HG02571 (cell line): ENCODE data around the gene TMEM144.

ENCODE experiments used
- ATAC-seq: cut with Tn5 transposase; IDR thresholded peaks from one replicate; pipeline ENCODE4 v1.9.1; 2021; ENCODE audit warnings: mild to moderate bottlenecking, moderate library complexity; ENCODE audit not compliant: unreplicated experiment

The TMEM144 gene

DNA sequence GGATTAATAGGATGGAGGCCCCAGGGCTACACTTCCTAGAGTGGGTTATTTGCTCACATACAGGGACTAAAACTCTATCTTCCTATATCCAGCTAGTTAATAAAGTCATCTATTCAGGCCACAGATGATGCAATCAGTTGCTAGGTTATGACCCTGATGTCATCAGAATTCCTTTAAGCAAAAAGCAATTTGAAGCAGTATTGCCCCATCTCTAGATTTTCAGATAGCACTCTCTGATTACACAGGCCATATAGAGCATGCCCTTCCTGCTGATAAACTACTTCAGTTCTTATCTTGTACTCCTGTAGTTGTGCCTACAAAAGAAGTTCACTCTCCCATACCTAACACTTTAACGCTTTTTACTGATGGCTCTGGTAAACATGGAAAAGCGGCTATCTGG, 84.8 kb downstream of the TMEM144 start:
- no peak for ATAC-seq

DNA sequence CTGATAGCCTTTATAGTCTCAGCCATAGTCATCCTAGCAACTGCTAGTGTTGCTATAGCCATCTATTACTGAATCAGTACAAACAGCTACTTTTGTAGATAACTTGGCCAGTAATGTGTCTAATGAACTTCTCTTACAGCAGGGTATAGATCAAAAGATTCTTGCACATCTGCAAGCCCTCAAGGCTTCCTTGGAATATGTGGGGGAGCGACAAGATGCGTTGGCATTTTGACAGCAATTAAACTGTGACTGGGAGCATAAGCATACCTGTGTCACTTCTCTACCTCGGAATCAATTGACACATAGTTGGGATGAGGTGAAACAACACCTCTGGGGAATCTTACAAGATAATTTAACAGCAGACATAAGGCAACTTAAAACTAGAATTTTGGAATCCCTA, 87.6 kb downstream of the TMEM144 start:
- no peak for ATAC-seq

DNA sequence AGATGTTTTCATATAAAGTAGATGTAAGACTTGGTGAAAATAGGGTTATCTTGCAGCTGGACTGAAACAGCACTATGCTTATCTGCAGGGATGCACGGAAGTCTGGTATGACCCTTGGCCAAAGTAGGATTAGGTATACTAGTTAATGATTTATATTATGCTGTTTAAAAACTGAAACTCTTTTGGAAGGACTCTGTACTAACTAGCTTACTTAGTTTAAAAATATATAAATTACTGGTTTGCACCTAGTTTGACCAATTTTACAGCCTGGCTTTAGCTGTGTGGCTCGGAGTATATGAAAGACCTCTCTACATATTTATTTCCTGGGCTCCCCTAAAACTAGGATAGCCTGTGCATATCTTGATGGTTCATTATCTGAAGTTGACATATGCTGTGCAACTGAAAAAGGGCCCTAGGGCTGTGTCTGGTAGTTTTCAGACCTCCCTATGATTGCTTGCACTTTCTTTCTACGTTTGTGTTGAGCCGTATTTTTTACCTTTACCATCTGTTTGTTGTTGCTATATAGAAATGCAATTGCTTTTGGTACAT, 89.2 kb downstream of the TMEM144 start:
- ATAC-seq, result no peak

DNA sequence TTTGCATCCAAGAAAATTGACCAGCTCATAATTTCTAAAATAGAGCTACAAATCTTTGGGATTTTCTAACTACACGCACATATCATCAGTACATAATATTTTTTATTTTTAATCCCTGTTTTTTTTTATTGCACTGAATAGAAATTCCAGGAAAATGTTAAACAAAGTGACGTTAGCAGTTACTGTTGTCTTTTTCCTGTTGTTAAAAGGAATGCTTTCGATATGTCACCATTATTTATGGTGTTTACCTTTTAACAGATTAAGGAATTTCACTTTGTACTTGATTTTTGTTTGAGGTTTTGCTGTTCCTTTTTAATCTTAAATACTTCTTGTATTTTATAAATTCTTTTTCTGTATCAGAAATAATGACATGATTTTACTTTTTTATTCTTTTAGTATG, 89.7 kb downstream of the TMEM144 start:
- ATAC-seq, result no peak

DNA sequence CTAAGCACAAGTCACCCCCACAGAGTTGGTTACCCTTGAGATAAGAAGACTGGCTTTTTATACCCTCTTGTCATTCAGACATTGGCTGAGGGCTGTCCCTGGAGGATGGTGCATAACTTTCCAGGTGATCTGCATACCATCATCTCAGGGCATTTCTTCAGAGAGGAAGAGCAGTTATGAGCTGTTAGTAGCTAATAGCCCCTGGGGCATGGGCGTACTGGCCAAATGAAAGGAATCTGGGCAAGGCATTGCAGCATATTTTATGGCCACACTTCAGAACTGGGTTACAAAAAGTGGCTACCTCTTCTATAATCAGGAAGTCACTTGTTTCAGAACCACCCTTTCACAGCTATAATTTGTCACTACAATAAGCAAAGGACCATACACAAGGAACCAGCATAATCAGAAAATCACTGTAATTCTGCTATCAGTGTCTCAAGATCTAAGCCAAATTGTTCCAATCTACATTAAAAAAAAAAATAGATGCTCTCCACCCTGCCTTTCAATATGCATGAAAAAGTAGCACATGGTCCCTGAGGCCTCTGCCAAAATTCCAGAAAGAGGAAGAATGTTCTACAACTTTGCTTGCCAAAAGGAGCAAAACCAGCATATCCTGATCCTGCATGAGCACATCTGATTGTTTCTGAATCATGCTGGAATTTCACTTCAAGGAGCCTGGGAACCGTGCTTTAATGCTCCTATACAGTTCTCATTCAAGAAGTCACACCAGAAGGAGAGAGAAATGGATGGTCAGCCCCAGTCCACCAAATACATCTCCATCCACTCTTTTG, 92.0 kb downstream of the TMEM144 start:
- ATAC-seq, result no peak

DNA sequence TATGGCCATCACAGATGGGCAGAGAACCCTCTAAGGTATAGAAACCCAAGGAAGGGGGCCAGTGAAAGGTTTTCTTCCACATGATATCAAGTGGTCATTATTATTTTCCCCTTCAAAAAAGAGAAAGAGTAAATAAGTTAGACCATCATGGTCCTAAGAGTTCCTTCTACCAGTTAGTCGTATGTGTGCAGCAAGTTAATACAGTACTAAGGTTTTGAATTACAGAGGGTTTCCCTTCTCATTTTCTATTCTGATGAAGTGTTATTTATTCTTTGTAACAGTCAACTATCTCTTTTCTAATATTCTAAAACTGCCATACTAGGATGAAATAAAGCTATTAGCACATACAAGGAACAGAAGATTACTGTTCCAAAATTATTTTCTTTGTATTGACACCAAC, 94.4 kb downstream of the TMEM144 start:
- no peak for ATAC-seq
